LoVo (cell line): ENCODE data around the gene FBXO21.
A peak's percentile ranks its signal among the peaks of the same experiment; 100 is the strongest.

Source experiments
- DNase-seq: peaks from one replicate; pipeline ENCODE4 v3.0.0-alpha.2; 2016; ENCODE audit warnings: low spot score

Gene FBXO21

DNA sequence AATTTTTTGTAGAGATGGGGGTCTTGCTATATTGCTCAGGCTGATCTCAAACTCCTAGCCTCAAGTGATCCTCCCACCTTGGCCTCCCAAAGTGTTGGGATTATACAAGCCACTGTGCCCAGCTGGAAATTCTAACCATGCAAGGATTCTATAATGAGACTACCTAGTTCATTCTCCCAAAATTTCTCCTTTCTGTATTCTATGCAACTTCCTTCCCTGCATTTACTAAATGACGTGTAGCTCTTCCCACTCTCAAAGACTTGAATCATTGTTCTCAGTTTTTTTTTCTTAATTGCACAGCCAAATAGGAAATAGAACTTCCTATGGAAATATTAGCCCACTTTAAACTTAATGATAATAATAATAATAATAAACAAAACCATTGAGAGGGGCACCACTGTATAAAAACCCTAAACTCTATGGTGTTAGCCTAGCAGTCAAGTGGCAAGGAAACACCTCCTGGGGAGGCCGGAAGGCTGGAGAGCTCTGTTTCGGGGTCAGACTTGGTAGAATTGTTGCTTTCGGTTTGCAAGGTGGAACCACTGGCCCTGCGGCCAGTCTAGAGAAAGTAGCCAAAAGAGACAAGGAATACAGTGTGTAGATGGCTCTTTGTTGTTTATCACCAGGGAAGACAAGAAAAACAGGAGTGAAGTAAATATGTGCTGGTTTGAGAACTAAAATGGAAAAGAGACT lies 51.1 kb downstream of the FBXO21 start:
- DNase-seq, result no peak

- DNase-seq, result no peak
These were observed 55.5 kb downstream of the FBXO21 start for GRCh38 chr12:117134721-117135120.

DNA sequence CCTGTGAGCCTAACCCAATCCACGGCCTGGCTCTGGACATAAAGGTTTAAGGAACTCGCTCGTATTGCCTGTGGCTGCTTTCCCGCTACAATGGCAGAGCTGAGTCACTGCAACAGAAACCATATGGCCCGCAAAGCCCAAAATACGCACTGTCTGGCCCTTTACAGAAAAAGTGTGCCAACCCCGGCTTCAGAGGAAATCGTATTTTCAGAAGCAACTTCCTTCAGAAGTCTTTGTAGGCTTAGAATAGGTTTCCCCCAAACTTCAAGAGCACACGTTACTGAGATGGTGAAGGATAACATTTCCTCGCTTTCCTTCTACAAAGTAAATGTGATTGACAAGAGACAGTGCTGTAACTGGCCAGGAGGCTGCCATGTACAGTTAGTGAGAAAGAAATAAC lies 56.2 kb downstream of the FBXO21 start:
- DNase-seq, result no peak

DNA sequence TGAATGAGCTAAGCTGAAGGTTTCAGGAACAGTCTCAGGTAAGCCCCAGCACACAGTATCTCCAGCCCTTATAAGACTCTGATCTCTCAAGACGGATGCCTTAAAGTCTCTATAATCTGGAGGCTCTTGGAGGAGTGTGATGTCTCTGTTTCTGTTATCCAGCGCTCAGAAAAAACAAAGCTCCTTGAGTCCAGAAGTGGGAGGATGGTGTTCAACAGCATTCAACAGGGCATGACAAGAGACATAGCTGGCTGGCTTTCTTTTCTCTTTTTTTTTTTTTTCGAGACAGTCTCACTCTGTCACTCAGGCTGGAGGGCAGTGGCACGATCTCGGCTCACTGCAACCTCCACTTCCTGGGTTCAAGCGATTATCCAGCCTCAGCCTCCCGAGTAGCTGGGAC lies 59.5 kb downstream of the FBXO21 start:
- DNase-seq, result no peak

- no peak for DNase-seq
These were observed 60.9 kb downstream of the FBXO21 start for GRCh38 chr12:117129391-117129790.

GRCh38 chr12:117127933-117128823 lies 62.1 kb downstream of the FBXO21 start:
- no peak for DNase-seq

GRCh38 chr12:117126335-117126734 lies 63.9 kb downstream of the FBXO21 start:
- no peak for DNase-seq

- DNase-seq, result no peak
These were observed 64.5 kb downstream of the FBXO21 start for GRCh38 chr12:117125767-117126166.

GRCh38 chr12:117125272-117125613 lies 65.0 kb downstream of the FBXO21 start:
- no peak for DNase-seq

DNA sequence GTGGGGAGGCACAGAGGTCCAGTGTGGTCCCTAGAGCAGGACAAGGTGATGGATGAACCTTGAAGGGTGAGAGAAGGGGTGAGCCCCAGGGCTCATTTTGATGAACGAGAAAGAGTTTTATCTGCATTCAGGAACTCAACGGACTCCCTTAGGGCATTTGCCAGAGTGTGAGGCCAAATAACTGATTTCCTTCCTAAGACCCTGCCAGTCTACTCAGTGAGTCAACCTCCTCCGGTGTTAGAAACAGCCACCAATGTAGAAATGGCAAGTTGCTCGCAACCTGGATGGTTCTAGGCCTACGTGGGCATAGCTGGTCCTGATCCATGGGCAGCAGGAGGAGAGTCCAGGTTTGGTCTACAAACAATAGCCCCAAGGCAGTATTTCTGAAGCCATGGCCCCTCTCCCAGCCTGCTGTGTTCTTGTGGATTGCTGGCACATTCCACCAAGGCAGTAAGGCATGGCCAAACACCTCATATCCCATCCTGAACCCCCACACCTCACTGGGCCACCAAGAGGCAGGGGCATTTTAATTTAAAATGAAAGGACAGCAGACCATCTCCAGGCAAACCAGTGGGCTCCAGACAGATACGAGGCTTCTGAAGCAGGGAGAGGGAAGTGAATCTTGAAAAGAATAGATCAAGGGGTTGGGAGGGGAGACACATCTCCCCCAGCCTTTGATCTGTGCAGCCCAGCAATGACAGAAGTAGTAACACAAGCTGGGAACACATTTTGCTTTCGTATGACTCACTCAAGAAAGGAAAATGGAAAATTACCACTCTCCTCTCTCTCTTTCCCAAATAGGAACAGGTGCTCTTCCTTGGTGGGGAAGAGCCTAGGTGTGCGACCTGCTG lies 65.6 kb downstream of the FBXO21 start:
- DNase-seq, result no peak

DNA sequence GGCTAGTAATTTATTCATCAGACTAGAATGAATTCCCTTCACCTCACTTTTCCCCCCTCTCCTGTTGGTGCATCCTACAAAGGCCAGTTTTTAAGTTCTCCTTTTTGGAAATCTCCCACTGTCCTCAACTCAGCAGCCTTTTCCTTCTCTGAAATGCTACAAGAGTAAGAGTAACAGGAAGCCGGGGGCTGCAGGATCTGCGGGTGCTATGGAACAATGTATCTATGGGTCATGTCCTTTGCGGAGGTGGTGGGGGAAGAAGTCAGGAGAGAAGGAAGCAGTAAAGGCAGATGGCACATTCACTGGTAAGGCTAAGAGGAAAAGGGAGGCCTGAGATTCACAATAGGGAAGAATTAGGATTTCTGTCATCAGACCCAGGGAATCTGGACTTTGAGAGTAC lies 68.8 kb downstream of the FBXO21 start:
- DNase-seq, result no peak

DNA sequence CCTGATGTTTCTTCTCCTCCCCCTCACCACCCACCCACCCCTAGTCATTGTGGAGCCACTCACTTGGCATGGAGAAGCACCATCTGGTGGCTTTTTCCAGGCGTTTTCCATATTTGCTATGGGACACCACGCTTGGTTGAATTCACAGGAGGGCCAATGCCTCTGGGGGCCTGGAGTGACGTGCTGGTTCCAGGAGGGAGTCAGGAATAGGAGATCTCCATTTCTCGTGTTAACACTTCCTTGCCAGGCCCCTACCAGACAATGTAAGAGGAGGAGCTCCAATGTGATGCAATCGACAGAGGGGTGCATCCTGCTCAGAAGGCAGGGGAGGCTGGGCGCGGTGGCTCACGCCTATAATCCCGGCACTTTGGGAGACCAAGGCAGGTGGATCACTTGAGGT lies 69.5 kb downstream of the FBXO21 start:
- no peak for DNase-seq

GRCh38 chr12:117119592-117120198 lies 70.6 kb downstream of the FBXO21 start:
- DNase-seq, result peak; percentile 65

DNA sequence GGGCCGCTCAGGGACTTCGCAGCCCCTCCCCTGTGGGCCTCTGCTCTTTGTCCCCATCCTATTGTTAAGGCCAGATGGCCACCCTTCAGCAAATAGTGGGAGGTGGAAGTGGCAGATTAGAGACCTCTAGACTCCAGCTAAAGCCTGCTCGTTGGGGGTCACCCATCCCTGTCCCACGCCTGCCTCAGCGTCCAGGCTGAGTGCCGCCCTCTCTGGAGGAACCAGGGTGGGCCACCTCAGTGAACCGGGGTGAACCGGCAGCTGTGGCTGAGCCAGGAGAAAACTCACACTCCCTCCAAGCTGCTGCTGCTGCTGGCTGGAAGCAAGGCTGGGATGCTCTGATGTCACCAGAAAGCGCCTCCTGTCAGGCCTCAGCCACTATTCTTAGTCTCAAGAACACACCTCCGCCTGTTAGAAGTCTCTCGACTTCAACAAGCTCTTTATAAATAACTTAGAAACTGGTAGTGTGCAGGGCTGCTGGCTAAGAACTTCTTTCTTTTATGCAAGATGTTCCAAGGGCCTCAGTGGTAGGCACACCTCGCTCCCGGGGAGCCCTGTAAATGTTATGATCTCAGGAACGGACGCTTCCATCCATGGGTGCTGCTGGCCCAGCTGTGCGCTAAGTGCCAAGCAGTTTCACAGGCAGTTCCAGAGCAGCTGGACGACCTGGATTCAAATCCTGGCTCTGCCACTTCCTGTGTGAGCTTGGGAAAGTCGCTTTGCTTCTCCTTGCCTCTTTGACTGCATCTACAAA lies 71.3 kb downstream of the FBXO21 start:
- DNase-seq, result no peak

GRCh38 chr12:117114784-117115183 lies 75.5 kb downstream of the FBXO21 start:
- no peak for DNase-seq

- DNase-seq, result no peak
These were observed 77.0 kb downstream of the FBXO21 start for GRCh38 chr12:117113231-117113630.

GRCh38 chr12:117111821-117112595 lies 78.3 kb downstream of the FBXO21 start:
- no peak for DNase-seq

DNA sequence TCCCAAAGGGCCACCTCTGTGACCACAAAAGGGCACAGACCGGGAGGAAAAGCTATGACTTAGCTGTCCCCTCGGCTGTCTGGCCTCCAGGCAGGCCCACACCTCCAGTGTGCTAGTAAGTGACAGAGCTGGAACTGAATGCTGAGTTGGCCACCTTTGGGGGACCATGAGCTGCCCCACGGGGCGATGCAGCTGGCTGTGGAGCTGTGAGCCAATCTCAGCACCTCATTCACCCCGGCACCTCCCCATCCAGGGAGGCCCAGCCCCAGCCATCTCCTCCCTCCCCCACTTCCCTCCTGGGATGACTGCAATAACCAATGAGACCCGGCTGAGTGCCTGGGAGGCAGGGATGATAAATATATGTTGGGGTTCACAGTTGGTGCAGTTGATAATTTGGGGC lies 78.9 kb downstream of the FBXO21 start:
- no peak for DNase-seq

- DNase-seq, result no peak
These were observed 80.2 kb downstream of the FBXO21 start for GRCh38 chr12:117109943-117110635.

GRCh38 chr12:117105902-117106301 lies 84.4 kb downstream of the FBXO21 start:
- DNase-seq, result peak; percentile 99
